ENCODE results near the gene ATG10.
A peak's percentile ranks its signal among the peaks of the same experiment; 100 is the strongest.

Gene ATG10

DNA sequence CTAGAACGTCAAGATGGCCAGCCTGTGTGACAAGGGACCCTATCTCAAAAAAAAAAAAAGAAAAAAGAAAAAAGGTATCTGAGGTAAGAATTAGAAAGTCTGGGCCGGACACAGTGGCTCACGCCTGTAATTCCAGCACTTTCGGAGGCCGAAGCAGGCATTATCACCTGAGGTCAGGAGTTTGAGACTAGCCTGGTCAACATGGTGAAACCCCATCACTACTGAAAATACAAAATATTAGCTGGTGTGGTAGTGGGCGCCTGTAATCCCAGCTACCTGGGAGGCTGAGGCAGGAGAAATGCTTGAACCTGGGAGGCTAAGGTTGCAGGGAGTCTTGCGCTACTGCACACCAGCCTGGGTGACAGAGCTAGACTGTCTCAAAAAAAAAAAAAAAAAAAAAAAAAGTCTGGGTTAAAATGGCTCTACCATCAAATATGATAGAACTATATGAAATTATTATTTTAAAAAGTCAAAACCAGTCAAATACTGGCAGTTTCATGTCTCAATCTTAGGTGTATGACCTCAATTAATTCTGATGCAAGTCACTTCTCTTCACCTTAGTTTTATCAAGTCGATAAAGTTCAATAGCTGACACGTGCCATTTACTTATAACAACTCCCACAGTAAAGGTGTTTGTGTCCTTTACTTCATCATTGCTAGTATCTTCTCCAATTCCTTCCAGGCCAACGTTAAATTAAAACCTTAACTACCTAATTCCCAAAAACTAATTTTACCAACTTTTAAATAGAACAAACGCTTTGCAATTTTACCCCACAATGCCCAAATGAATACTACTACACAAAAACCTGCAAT is 305.2 kb downstream of the ATG10 start:
- TF ChIP-seq ARNT (IDR thresholded peaks at IDR 0.05) (no peak), FOXM1 (IDR thresholded peaks at IDR 0.05; ENCODE audit: borderline replicate concordance) (no peak), ELF4 (IDR thresholded peaks at IDR 0.05) (no peak), SUZ12 (IDR thresholded peaks at IDR 0.05) (no peak), TARDBP (IDR thresholded peaks at IDR 0.05) (no peak), BHLHE40 (IDR thresholded peaks at IDR 0.05; ENCODE audit: borderline replicate concordance) (no peak), NFRKB (IDR thresholded peaks at IDR 0.05) (no peak), FOXA1 (IDR thresholded peaks at IDR 0.05) (no peak), L3MBTL2 (conservative IDR thresholded peaks at IDR 0.05) (no peak), ZNF384 (IDR thresholded peaks at IDR 0.05) (no peak), HDGF (IDR thresholded peaks at IDR 0.05; ENCODE audit: borderline replicate concordance) (no peak), LEF1 (IDR thresholded peaks at IDR 0.05; ENCODE audit: borderline replicate concordance) (no peak), SP1 (IDR thresholded peaks at IDR 0.05) (no peak), CTBP1 (IDR thresholded peaks at IDR 0.05; ENCODE audit: borderline replicate concordance) (no peak), FOXK2 (IDR thresholded peaks at IDR 0.05) (no peak)
- TF ChIP-seq, protein P1, sequence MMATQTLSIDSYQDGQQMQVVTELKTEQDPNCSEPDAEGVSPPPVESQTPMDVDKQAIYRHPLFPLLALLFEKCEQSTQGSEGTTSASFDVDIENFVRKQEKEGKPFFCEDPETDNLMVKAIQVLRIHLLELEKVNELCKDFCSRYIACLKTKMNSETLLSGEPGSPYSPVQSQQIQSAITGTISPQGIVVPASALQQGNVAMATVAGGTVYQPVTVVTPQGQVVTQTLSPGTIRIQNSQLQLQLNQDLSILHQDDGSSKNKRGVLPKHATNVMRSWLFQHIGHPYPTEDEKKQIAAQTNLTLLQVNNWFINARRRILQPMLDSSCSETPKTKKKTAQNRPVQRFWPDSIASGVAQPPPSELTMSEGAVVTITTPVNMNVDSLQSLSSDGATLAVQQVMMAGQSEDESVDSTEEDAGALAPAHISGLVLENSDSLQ (IDR thresholded peaks at IDR 0.05): no peak
- CTCF ChIA-PET: no interaction called here
- DNase-seq (ENCODE audit: extremely low spot score): no peak
- POLR2A ChIA-PET: interaction anchor here (1.0 to 2.3 kb wide), 7 partner anchors 8 to 977 kb away, joined by 3 to 10 read pairs (median 5); no protein-coding TSS in a partner anchor

DNA sequence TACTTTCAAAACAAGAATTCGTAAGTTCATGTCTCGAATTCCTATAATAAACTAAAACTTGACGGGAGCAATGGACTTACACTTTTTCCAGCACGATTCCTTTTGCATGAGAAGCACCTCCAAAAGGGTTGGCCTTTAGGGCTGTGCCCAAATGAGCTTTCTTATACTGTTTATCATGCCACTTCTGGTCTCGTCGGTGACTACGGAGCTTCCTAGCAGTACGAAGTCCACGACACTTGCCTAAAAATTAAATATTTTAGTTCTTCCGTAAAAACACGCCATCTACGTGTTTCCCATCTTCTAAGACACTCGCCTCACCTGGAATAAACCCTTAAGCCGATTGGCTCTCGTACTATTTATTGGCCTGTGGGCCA is 305.8 kb downstream of the ATG10 start:
- no peak for TF ChIP-seq L3MBTL2 (conservative IDR thresholded peaks at IDR 0.05)
- POLR2A ChIA-PET: interaction anchor here (1.0 to 2.4 kb wide), 14 partner anchors 8 to 1263 kb away, joined by 3 to 15 read pairs (median 4); no protein-coding TSS in a partner anchor
- DNase-seq (ENCODE audit: extremely low spot score): no peak
- CTCF ChIA-PET: no interaction called here

- TF ChIP-seq L3MBTL2 (conservative IDR thresholded peaks at IDR 0.05) (peak; percentile 72), ELF4 (IDR thresholded peaks at IDR 0.05) (peak; percentile 20), CTBP1 (IDR thresholded peaks at IDR 0.05; ENCODE audit: borderline replicate concordance) (no peak), NFRKB (IDR thresholded peaks at IDR 0.05) (0 out of 2 replicates have a peak, but pooled peaks have one; percentile 35)
- DNase-seq (ENCODE audit: extremely low spot score): peak; percentile 88
- POLR2A ChIA-PET: interaction anchor here (0.6 to 2.5 kb wide), 20 partner anchors 9 to 1263 kb away, joined by 3 to 26 read pairs (median 4); partner anchors contain the start of gene ZCCHC9
- CTCF ChIA-PET: no interaction called here
Measured at GRCh38 chr5:82277987-82278710, 306.3 kb downstream of the ATG10 start, which contains the start of gene RPS23. Gene RPS23 (minus strand): TSS chr5:82278354. CDS start chr5:82278323, 31 bp downstream.

DNA sequence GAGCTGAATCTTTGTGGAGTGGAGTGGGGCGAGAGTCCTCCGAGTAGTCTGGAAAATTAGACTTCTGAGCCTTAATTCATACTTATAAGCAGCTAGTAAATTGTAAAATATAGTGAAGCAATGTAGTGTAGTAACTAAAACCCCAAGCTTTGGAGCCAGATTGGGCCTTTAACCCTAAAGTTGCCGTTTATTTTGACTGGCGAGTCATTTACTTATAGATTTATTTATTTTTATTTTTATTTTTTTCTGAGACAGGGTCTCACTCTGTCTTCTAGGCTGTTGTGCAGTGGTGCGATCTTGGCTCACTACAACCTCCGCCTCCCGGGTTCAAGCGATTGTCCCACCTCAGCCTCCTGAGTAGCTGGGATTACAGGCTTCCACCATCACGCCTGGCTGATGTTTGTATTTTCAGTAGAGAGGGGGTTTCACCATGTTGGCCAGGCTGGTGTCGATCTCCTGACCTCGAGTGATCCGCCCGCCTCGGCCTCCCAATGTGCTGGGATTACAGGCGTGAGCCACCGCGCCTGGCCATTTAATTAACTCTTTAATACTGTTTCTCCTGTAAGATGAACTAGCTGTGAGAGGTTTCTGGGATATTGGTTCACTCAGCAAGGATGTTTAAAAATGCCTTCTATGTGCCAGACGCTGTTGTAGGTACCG is 307.0 kb downstream of the ATG10 start:
- DNase-seq (ENCODE audit: extremely low spot score): no peak
- ChIA-PET POLR2A (interaction anchor here (0.6 to 2.5 kb wide), 19 partner anchors 9 to 1262 kb away, joined by 3 to 26 read pairs (median 4); partner anchors contain the start of gene ZCCHC9), CTCF (no interaction called here)
- TF ChIP-seq ZNF384 (IDR thresholded peaks at IDR 0.05) (no peak), L3MBTL2 (conservative IDR thresholded peaks at IDR 0.05) (peak; percentile 51), BHLHE40 (IDR thresholded peaks at IDR 0.05; ENCODE audit: borderline replicate concordance) (no peak), FOXA1 (IDR thresholded peaks at IDR 0.05) (no peak), ARNT (IDR thresholded peaks at IDR 0.05) (no peak)

- TF ChIP-seq HDGF (IDR thresholded peaks at IDR 0.05; ENCODE audit: borderline replicate concordance) (no peak), ARNT (IDR thresholded peaks at IDR 0.05) (no peak), FOXM1 (IDR thresholded peaks at IDR 0.05; ENCODE audit: borderline replicate concordance) (no peak), FOXK2 (IDR thresholded peaks at IDR 0.05) (no peak), SP1 (IDR thresholded peaks at IDR 0.05) (no peak)
- no peak for DNase-seq (ENCODE audit: extremely low spot score)
- ChIA-PET CTCF (no interaction called here), POLR2A (interaction anchor here (0.6 kb wide), 1 partner anchor 53 kb away, joined by 3 read pairs; no protein-coding TSS in a partner anchor)
Measured at GRCh38 chr5:82283893-82284292, 312.1 kb downstream of the ATG10 start.

- TF ChIP-seq ELF4 (IDR thresholded peaks at IDR 0.05): no peak
- no peak for TF ChIP-seq TARDBP (IDR thresholded peaks at IDR 0.05)
- TF ChIP-seq L3MBTL2 (conservative IDR thresholded peaks at IDR 0.05): no peak
- no peak for TF ChIP-seq HDGF (IDR thresholded peaks at IDR 0.05; ENCODE audit: borderline replicate concordance)
- no peak for TF ChIP-seq FOXK2 (IDR thresholded peaks at IDR 0.05)
- TF ChIP-seq NFRKB (IDR thresholded peaks at IDR 0.05): no peak
- TF ChIP-seq, protein P1 (IDR thresholded peaks at IDR 0.05): no peak
- TF ChIP-seq FOXA1 (IDR thresholded peaks at IDR 0.05): no peak
- TF ChIP-seq FOXM1 (IDR thresholded peaks at IDR 0.05; ENCODE audit: borderline replicate concordance): no peak
- no peak for TF ChIP-seq SP1 (IDR thresholded peaks at IDR 0.05)
- no peak for TF ChIP-seq LEF1 (IDR thresholded peaks at IDR 0.05; ENCODE audit: borderline replicate concordance)
- DNase-seq (ENCODE audit: extremely low spot score): no peak
- ChIA-PET CTCF (no interaction called here), POLR2A (no interaction called here)
Measured at GRCh38 chr5:82285206-82285605, 313.4 kb downstream of the ATG10 start.

All from HEK293T (cell line).